Skeletal muscle tissue (tissue), 4 donors: ENCODE measurements around the gene MPPED1. TPM values are rescaled to one million over a fixed set of nuclear protein-coding genes. Genes with fewer than 3 reads are reported as not detected.

Source experiments
- H3K27ac ChIP-seq: one replicate; pipeline ENCODE4 v1.7.0; 2013; ENCODE audit warnings: mild to moderate bottlenecking, low read depth, low read length, inconsistent platforms
- H3K27me3 ChIP-seq, 3 donors: one replicate each; pipeline ENCODE4 v1.7.0; 2013; ENCODE audit warnings: low read length in 3 of 3; ENCODE audit not compliant: control insufficient read depth in 3 of 3, insufficient read depth in 3 of 3
- H3K36me3 ChIP-seq, 3 donors: one replicate each; pipeline ENCODE4 v1.7.0; 2013; ENCODE audit warnings: low read length in 3 of 3; ENCODE audit not compliant: control insufficient read depth in 3 of 3, insufficient read depth in 3 of 3
- H3K4me1 ChIP-seq, 3 donors: one replicate each; pipeline ENCODE4 v1.7.0; 2013; ENCODE audit warnings: low read length in 3 of 3, mild to moderate bottlenecking in 3 of 3; ENCODE audit not compliant: control insufficient read depth in 3 of 3, insufficient read depth in 3 of 3
- H3K4me3 ChIP-seq, 3 donors: one replicate each; pipeline ENCODE4 v1.7.0; 2013; ENCODE audit warnings: low read length in 3 of 3
- H3K9ac ChIP-seq, 3 donors: one replicate each; pipeline ENCODE4 v1.7.0; 2013; ENCODE audit warnings: low read length in 3 of 3, mild to moderate bottlenecking in 3 of 3, moderate library complexity in 2 of 3, low read depth in 1 of 3
- H3K9me3 ChIP-seq, 3 donors: one replicate each; pipeline ENCODE4 v1.7.0; 2013; ENCODE audit warnings: low read length in 3 of 3; ENCODE audit not compliant: control insufficient read depth in 3 of 3
- total RNA-seq: library from RNA; depleted of rRNA; stranded (reverse); fragments of >200 nt; gene quantifications from one replicate; pipeline ENCODE4 v1.2.3, GENCODE V29; 2014
- donor health status: Osteomylitis.

MPPED1 gene
- total RNA-seq, 1 donor from 2014 or later, result under 0.01 TPM

- Histone ChIP-seq H3K9me3 (no peaks in the 10 kb centered on the region), H3K36me3 (no peaks in the 10 kb centered on the region), H3K4me1 (peaks cover 0 to 2% (median 0%) of the 10 kb centered on the region in 3 donors), H3K4me3 (no peak overlapping the region), H3K9ac (no peak overlapping the region), H3K27me3 (peaks cover 26 to 56% (median 38%) of the 10 kb centered on the region in 3 donors), H3K27ac (no peak overlapping the region)
These were observed 30.8 kb downstream of the MPPED1 start for GRCh38 chr22:43442386-43443151.

- Histone ChIP-seq H3K36me3 (no peaks in the 10 kb centered on the region), H3K27me3 (peaks cover 21 to 51% (median 35%) of the 10 kb centered on the region in 3 donors), H3K27ac (no peak overlapping the region), H3K9ac (no peak overlapping the region), H3K9me3 (no peaks in the 10 kb centered on the region), H3K4me1 (peaks cover 0 to 2% (median 0%) of the 10 kb centered on the region in 3 donors), H3K4me3 (no peak overlapping the region)
These were observed 31.3 kb downstream of the MPPED1 start for GRCh38 chr22:43443152-43443471.

GRCh38 chr22:43446037-43446803 lies 34.4 kb downstream of the MPPED1 start:
- H3K27ac ChIP-seq, result no peak overlapping the region
- H3K4me3 ChIP-seq, result no peak overlapping the region
- no peaks in the 10 kb centered on the region for H3K9me3 ChIP-seq
- H3K27me3 ChIP-seq, result peaks cover 16 to 40% (median 35%) of the 10 kb centered on the region in 3 donors
- no peak overlapping the region for H3K9ac ChIP-seq
- H3K36me3 ChIP-seq, result no peaks in the 10 kb centered on the region
- peaks cover 0 to 2% (median 0%) of the 10 kb centered on the region in 3 donors for H3K4me1 ChIP-seq

DNA sequence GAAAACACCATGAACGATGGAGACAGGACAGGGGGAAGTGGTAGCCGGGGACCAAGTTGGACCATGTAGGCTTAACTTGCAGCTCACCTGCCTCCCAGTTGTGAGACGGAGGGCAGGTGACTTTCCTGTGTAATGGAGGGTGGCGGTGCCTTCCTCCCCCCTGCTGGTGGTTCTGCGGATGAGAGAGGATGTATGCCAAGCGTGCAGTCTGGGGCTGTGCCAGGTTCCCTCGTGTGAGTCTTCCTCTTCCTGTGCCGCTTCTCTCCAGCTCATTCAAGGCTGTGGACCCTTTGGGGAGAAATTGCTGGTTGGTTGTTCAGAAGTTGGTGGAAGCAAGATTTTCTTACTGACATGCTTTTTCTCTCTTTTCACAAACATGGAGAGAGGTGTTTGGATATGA lies 35.1 kb downstream of the MPPED1 start:
- Histone ChIP-seq H3K27ac (no peak overlapping the region), H3K4me1 (peaks cover 0 to 2% (median 0%) of the 10 kb centered on the region in 3 donors), H3K9ac (no peak overlapping the region), H3K27me3 (peaks cover 13 to 35% (median 35%) of the 10 kb centered on the region in 3 donors), H3K4me3 (no peak overlapping the region), H3K9me3 (no peaks in the 10 kb centered on the region), H3K36me3 (no peaks in the 10 kb centered on the region)

GRCh38 chr22:43447380-43447779 lies 35.6 kb downstream of the MPPED1 start:
- peaks cover 0 to 2% (median 0%) of the 10 kb centered on the region in 3 donors for H3K4me1 ChIP-seq
- no peaks in the 10 kb centered on the region for H3K9me3 ChIP-seq
- no peaks in the 10 kb centered on the region for H3K36me3 ChIP-seq
- no peak overlapping the region for H3K27ac ChIP-seq
- H3K9ac ChIP-seq, result no peak overlapping the region
- peaks cover 13 to 31% (median 30%) of the 10 kb centered on the region in 3 donors for H3K27me3 ChIP-seq
- H3K4me3 ChIP-seq, result no peak overlapping the region

GRCh38 chr22:43448048-43448447 lies 36.2 kb downstream of the MPPED1 start:
- H3K36me3 ChIP-seq, result no peaks in the 10 kb centered on the region
- H3K9ac ChIP-seq, result no peak overlapping the region
- peaks cover 13 to 27% (median 24%) of the 10 kb centered on the region in 3 donors for H3K27me3 ChIP-seq
- no peak overlapping the region for H3K4me3 ChIP-seq
- no peak overlapping the region for H3K27ac ChIP-seq
- H3K4me1 ChIP-seq, result peaks cover 0 to 2% (median 0%) of the 10 kb centered on the region in 3 donors
- no peaks in the 10 kb centered on the region for H3K9me3 ChIP-seq

DNA sequence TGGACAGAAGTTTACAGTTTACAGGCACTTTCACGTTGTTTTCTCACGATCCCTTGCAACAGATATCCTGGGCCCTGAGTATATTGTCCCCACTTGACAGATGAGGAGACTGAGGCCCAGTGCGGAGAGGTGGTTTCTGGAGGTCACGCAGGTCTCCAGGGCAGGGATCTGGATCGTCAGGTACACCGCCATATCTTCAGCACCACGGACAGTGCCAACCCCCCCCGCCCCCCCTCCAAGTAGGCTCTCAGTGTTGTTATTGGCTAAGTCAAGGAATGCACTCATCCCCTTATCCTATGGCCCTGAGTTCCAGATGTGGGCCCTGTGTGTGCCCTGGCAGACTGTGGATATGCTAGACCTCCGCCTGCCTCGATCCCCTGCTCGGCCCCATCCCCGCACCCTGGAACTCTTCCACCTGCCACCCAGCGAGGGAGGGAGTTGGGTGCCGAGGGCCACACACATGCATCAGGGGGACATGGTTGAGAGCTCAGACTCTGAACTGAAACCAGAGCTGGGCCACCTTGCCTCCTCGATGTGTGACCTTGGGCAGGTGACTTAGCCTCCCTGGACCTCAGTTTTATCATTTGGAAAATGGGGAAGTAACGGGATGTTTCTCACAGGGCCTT lies 37.5 kb downstream of the MPPED1 start:
- H3K36me3 ChIP-seq, result no peaks in the 10 kb centered on the region
- H3K4me3 ChIP-seq, result no peak overlapping the region
- H3K27me3 ChIP-seq, result peaks cover 13 to 27% (median 21%) of the 10 kb centered on the region in 3 donors
- H3K4me1 ChIP-seq, result peaks cover 0 to 2% (median 0%) of the 10 kb centered on the region in 3 donors
- no peak overlapping the region for H3K27ac ChIP-seq
- no peaks in the 10 kb centered on the region for H3K9me3 ChIP-seq
- H3K9ac ChIP-seq, result no peak overlapping the region

- no peaks in the 10 kb centered on the region for H3K9me3 ChIP-seq
- no peak overlapping the region for H3K27ac ChIP-seq
- no peaks in the 10 kb centered on the region for H3K36me3 ChIP-seq
- H3K27me3 ChIP-seq, result peaks cover 13 to 30% (median 21%) of the 10 kb centered on the region in 3 donors
- no peak overlapping the region for H3K4me3 ChIP-seq
- peaks cover 0 to 2% (median 0%) of the 10 kb centered on the region in 3 donors for H3K4me1 ChIP-seq
- no peak overlapping the region for H3K9ac ChIP-seq
These were observed 38.0 kb downstream of the MPPED1 start for GRCh38 chr22:43449831-43450225.

GRCh38 chr22:43451371-43452050 lies 39.7 kb downstream of the MPPED1 start:
- no peak overlapping the region for H3K27ac ChIP-seq
- no peaks in the 10 kb centered on the region for H3K36me3 ChIP-seq
- H3K27me3 ChIP-seq, result peaks cover 11 to 30% (median 18%) of the 10 kb centered on the region in 3 donors
- H3K4me3 ChIP-seq, result no peak overlapping the region
- H3K9ac ChIP-seq, result no peak overlapping the region
- H3K9me3 ChIP-seq, result no peaks in the 10 kb centered on the region
- peaks cover 0 to 2% (median 0%) of the 10 kb centered on the region in 3 donors for H3K4me1 ChIP-seq
